ENCODE data around the gene TMEM63C.

TMEM63C gene

DNA sequence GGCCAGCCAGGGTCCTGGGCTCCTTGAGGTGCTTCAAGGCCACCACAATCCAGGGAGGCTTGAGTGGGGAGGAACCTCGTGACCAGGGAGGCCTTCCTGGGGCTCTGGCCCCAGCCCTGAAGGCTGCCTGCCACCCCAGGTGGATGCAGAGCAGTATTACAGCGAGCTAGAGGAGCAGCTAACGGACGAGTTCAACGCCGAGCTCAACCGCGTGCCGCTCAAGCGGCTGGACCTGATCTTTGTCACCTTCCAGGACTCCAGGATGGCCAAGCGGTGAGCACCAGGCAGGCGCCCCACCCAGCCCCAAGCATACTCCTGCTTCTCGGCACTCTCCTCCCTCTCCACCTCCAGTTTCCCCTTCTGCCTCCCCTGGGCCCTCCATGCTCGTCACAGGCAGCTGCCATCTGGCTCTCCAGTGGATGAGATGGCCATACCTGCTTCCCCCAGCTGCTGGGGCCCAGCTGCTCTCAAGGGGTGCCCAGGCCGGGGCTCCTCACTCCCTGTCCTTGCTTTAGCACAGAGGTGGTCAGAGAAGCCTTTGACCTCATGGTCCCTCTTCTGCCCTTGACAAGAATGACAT lies 58.8 kb downstream of the TMEM63C start:
- DNase-seq (ENCODE audit: low read depth in 2 of 2), result no peak
- H3K4me3 ChIP-seq (replicated peaks in 1 of 2; ENCODE audit: low read depth in 2 of 2, low read length in 2 of 2), result no peak overlapping the region
- TF ChIP-seq CTCF (IDR thresholded peaks at IDR 0.05; ENCODE audit: low read depth, low read length), result no peak

GRCh38 chr14:77241955-77242354 lies 60.4 kb downstream of the TMEM63C start:
- H3K4me3 ChIP-seq (replicated peaks in 1 of 2; ENCODE audit: low read depth in 2 of 2, low read length in 2 of 2), result no peak overlapping the region
- TF ChIP-seq CTCF (IDR thresholded peaks at IDR 0.05; ENCODE audit: low read depth, low read length), result no peak
- no peak for DNase-seq (ENCODE audit: low read depth in 2 of 2)

DNA sequence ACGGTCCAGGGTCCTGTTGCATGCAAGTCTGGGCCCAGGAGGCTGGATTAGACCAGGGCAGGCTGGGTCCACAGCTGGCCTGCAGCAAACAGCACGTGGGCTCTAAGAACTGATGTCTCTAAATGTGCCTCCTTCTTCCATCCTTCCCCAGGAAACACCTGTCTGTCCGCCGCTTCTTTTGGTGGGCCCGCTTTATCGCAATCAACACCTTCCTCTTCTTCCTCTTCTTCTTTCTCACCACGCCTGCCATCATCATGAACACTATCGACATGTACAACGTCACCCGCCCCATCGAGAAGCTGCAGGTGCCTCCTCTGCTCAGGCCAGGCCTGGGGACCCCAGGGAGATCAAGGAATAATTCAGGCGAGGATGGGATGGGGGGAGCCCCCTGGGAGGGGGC lies 61.2 kb downstream of the TMEM63C start:
- no peak for DNase-seq (ENCODE audit: low read depth in 2 of 2)
- no peak for TF ChIP-seq CTCF (IDR thresholded peaks at IDR 0.05; ENCODE audit: low read depth, low read length)
- no peak overlapping the region for H3K4me3 ChIP-seq (replicated peaks in 1 of 2; ENCODE audit: low read depth in 2 of 2, low read length in 2 of 2)

DNA sequence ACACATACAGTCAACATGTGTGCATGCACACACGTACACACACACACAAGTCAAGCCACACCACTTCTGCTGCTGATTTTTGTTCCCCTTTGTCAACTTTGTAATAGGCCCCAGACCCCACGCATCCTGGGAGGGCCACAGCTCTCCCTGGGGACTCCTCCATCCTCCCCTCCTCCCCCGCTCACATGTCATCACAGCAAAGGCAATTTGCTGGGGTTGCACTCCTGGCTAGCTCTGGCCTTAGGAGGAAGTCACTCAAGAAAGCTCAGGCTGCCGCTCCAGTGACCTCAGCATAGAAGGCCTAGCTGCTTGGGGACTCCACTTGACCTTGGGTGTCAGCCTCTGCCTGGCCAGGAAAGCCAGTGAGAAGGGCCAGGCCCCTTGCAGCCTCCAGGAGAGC lies 62.3 kb downstream of the TMEM63C start:
- TF ChIP-seq CTCF (IDR thresholded peaks at IDR 0.05; ENCODE audit: low read depth, low read length), result no peak
- DNase-seq (ENCODE audit: low read depth in 2 of 2), result no peak
- H3K4me3 ChIP-seq (replicated peaks in 1 of 2; ENCODE audit: low read depth in 2 of 2, low read length in 2 of 2), result no peak overlapping the region

DNA sequence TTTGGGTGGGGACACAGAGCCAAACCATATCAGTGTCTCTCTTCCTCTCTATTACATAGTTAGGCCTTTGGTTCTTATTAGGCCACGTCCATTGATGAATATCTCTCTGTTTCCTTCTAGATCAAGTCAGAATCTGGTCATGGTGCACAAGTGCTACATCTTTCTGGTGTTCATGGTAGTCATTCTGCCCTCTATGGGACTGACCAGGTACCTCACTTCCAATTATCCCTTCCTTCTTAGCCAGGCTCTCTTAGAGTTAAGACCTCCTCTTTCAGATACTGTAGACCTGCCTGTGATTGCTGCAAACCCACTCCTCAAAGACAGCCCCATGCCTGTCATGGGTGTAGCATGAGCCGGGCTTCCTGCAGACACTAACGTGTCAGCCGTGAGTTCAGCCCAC lies 64.2 kb downstream of the TMEM63C start:
- TF ChIP-seq CTCF (IDR thresholded peaks at IDR 0.05; ENCODE audit: low read depth, low read length), result no peak
- no peak for DNase-seq (ENCODE audit: low read depth in 2 of 2)

DNA sequence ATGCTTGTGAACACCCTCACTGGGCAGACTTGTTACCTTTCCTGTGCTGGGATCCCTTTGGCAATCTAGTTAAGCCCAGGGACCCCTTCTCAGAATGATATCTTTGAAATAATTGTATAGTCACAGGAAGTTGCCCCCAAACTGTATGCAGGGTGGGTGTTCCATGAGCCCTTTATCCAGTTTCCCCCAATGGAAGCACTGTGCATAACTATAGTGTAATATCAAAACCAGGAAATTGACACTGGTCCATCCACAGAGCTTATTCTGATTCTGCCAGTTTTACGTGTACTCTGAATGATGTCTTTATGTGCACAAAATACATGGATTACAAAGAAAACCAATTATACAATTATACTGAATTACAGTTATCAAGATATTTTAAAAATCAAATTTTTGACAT lies 65.2 kb downstream of the TMEM63C start:
- DNase-seq (ENCODE audit: low read depth in 2 of 2), result no peak
- H3K4me3 ChIP-seq (replicated peaks in 1 of 2; ENCODE audit: low read depth in 2 of 2, low read length in 2 of 2), result no peak overlapping the region
- no peak for TF ChIP-seq CTCF (IDR thresholded peaks at IDR 0.05; ENCODE audit: low read depth, low read length)

More for the DNA sequence above, 64.2 kb downstream of the TMEM63C start:
- no peak overlapping the region for H3K4me3 ChIP-seq (replicated peaks in 1 of 2; ENCODE audit: low read depth in 2 of 2, low read length in 2 of 2)

GRCh38 chr14:77248666-77249065 lies 67.1 kb downstream of the TMEM63C start:
- TF ChIP-seq CTCF (IDR thresholded peaks at IDR 0.05; ENCODE audit: low read depth, low read length), result no peak
- DNase-seq (ENCODE audit: low read depth in 2 of 2), result peak in 1 of 2 donors; percentile 33
- no peak overlapping the region for H3K4me3 ChIP-seq (replicated peaks in 1 of 2; ENCODE audit: low read depth in 2 of 2, low read length in 2 of 2)

Data from cardiac fibroblast (primary cell).